GM18502 (cell line): Measurements from ENCODE around the gene SBNO1.
"Not testable (repeated sequence)": the region's sequence is repeated elsewhere in the genome, so short reads cannot be mapped to it uniquely, and the experiment has no call there.

Source experiments
- ATAC-seq: cut with Tn5 transposase; IDR thresholded peaks from one replicate; pipeline ENCODE4 v1.9.1; 2021; ENCODE audit warnings: mild to moderate bottlenecking; ENCODE audit not compliant: unreplicated experiment, poor library complexity

Gene SBNO1

DNA sequence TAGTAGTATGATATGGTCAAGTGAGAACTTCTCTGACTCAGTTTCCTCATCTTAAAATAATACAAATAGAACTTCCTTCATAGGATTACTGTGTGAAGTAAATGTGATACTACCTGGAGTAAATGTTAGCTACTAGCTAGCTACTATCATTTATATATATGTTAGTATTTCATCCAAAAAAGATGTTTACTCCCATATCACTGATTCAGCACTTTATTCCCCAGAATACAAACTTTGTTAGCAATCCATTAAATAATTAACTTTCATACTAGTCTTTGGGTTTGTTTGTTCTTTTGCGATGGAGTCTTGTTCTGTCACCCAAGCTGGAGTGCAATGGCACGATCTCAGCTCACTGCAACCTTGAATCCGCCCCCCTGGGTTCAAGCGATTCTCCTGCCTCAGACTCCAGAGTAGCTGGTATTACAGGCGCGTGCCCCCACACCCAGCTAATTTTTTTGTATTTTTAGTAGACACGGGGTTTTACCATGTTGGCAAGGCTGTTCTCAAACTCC, 8.4 kb downstream of the SBNO1 start:
- ATAC-seq: no peak

DNA sequence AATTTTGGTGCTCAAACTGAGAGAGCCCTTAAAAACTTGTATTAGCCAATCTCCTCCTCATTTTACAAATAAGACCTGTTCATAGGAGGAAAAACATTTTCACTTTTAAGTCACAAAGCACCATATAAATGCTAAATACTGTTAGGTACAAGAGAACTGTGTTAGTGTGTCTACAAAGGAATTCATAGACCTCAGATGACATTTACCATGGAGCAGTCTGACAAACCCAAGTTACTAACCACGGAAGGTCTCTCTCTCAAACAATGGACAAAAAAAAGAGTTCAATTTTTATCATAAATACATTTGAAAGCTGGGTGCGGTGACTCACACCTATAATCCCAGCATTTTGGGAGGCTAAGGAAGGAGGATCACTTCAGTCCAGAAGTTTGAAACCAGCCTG, 10.0 kb downstream of the SBNO1 start:
- no peak for ATAC-seq

DNA sequence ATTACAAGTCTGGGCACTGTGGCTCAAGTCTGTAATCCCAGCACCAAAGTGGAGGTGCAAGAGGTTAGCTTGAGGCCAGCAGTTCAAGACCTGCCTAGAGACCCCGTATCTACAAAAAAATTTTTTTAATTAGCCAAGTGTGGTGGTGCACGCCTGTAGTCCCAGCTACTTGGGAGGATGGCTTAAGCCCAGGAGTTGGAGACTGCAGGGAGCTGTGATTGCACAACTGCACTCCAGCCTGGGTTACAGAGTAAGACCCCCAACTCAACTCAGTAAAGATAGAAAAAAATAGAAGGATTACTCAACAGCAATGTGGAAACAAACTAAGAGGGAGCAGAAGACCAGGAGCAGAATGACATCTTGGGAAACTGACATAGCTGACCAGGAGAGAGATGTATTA, 13.3 kb downstream of the SBNO1 start:
- ATAC-seq: no peak

DNA sequence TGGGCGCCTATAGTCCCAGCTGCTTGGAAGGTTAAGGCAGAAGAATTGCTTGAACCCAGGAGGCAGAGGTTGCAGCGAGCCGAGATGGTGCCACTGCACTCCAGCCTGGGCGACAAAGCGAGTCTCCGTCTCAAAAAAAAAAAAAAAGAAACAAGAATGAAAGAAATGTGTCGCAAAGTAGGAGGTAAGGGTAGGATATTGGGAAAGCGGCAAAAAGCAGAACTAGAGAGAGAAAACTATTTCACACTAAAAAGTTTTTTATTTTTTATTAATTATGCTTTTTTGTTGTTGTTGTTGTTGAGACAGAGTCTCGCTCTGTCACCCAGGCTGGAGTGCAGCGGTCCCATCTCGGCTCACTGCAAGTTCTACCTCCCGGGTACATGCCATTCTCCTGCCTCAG, 17.7 kb downstream of the SBNO1 start:
- ATAC-seq: no peak

DNA sequence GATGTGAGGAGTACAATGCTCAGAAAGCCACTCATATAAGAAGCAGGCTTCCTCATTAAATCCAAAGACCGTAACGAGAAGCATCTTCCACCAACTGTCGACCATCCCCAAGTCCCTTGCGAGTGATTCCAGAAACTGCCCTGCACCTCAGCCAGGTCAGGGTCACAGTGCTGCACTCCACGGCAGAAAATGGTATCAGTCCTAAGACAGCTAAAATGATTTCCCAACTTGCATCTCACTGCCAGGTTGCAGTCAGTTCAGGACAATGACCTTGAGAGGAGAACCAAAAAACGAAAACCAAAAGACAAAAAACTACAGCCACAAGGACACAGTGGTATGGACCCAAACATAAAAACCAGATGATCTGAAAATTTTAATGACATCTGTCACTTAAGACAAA, 20.6 kb downstream of the SBNO1 start:
- ATAC-seq: no peak

DNA sequence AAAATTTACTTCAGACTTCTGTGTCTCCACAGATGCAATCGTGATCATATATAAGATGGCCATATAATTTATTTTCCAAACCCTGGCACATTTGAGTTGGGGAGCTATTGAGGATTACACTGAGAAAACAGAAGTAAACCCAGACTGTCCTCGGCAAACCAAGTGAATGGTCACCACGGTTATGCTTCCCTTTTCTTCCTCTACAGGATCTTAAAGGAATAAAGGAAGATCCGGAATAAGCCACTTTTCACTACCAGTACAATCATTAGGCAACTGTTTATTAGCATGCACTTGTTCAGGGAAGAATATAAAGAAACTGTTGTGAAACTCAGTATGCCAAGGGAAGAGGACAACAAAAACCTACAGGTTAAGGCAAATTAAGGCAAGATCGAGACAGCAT, 27.6 kb downstream of the SBNO1 start:
- no peak for ATAC-seq

DNA sequence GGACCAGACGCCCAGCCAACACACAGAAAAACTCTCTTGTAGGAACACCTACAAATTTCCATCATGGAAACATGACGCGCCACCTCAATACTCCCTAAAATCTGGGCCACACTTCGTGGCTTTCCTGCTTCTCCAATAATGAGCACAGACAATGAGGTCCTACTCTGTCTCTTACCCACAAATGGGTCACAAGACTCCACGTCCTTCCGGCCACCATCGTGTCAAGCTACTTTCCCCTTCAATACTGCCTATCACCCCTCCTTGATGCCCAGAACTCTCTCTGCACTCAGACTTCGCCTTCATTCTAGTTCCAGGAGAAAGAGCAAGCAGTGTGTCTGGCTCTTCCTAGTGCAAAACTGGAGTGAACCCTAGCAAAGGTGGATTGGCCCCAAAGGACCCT, 28.1 kb downstream of the SBNO1 start:
- ATAC-seq: no peak

DNA sequence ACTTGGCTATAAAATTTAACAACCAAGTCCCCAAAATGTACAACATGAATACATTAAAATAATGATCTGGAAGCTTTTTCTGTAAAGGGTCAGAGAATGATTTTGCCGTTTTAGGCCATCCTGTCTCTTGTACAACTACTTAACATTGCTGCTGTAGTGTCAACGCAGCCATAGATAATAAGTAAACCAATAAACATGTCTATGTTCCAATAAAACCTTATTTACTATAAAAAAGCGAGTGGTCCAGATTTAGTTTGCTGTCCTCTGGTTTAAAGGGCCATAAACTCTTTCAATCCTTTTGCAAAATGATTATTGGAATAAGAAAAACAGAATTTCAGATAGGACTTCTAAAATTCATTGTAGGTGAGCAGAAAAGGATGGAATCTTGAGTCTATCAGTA, 29.2 kb downstream of the SBNO1 start:
- no peak for ATAC-seq

DNA sequence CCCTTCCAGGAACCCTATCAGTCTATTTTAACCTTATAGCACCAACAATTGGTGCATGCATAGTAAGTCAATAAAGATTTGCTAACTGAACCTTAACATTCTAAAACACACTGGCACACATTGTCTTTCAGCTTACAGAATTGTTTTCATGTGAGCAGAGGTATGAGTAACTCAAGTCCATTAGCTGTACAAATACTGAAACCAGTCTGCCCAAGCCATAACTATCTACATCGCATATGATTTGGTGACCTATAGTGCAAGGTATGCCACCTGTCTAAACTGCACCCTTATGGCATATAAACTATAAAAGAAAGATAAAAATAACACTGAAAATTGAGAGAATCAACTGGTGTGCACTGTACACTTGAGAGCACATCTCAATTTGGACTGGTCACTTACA, 34.8 kb downstream of the SBNO1 start:
- no peak for ATAC-seq

DNA sequence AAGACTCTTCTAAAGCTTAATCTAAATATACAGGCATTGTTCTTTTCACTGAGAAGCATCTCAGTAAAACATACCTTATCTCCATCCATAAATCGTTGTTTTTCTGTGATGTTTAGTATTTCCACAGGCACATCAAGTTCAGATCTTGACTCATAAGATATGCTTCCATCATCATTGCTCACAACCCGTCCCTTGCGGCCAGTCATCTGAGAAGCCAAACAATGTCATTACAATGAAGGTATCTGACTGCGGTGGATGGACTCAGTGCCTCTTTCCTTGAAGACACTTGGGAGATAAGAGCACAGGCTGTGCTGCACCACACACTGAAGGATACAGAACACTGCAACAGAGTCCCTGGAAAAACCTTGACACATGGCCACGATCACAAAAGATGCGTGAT, 44.8 kb downstream of the SBNO1 start:
- ATAC-seq: no peak

DNA sequence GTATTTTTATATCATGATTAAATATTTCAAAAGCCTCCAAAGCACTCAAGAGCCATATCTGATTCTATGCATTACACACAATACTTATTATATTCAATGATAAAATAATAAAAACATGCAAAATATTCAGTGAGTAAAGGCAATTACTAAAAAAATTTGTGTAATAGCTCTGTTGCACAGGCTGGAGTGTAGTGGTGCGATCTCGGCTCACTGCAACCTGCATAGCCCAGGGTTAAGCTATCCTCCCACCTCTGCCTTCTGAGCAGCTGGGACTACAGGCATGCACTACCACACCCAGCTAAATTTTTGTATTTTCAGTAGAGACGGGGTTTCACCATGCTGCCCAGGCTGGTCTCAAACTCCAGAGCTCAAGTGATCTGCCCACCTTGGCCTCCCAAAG, 45.4 kb downstream of the SBNO1 start:
- no peak for ATAC-seq

DNA sequence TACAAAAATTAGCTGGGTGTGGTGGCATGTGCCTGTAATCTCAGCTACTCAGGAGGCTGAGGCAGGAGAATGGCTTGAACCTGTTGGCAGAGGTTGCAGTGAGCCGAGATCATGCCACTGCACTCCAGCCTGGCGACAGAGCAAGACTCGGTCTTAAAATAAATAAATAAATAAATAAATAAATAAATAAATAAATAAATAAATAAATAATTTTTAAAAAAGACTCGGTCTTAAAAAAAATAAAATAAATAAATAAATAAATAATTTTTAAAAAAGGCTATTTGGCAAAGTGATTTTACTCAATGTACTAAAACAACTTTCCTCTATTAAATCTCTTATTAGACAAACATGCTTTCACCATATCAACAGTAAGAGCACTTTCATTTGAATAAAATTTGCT, 51.6 kb downstream of the SBNO1 start:
- ATAC-seq: not testable (repeated sequence)

DNA sequence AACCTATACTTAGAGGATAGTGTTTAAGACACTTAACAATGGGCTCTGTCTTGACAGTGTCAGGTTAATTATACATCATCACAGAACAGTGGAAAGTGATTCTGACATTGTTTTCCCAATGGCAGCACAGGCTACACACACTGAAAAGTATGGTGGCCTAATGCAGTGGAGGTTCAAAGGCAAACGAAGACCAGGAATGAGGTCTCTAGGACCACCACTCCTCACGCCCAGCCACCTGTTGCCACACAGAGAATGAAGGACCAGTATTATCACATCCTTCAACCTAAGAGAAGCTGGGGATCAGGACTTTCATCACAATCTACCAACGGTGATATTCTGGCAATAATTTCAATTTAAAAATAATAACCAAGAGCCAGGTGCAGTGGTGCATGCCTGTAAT, 58.4 kb downstream of the SBNO1 start:
- no peak for ATAC-seq

DNA sequence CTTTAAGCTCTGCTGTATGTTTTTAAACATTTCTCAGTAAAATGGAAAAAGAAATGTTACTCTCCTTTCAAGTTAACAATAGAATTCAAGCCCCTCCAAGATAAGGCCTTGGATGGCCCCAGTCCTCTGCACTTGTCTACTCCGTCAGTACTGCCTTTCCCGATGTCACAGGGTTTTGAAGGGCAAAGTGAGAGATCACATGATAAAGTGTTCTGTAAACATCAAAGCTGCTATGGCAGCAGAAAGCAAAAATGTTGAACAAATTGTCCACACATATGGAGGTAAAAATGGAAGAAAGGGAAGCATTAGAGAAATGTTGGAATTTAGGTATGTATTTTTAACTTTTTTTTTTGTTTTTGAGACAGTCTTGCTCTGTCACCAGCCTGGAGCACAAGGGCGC, 59.5 kb downstream of the SBNO1 start:
- no peak for ATAC-seq

DNA sequence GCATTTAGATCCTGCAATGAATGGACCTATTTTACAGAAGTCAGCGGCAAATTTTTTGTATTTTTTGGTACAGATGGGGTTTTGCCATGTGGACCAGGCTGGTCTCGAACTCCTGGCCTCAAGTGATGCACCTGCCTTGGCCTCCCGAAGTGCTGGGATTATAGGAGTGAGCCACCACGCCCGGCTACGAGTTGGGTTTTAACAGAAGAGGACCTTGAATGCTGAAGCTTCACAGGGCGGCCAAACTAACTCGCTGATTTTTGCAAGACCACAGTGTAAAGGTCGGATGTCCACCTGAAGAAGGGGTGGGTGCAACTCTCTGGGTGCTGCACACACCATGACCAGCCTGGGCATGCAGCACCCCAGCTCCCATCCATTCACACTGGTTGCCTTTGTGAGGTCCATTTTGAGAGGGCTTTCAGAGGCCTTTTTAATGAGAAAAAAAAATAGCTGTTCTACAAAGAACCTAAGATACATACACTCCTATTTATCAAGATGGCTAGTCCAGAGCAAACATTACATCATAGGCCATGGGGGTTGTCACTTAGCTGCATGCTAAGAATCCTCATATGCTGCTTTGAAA, 71.4 kb downstream of the SBNO1 start:
- ATAC-seq: no peak

DNA sequence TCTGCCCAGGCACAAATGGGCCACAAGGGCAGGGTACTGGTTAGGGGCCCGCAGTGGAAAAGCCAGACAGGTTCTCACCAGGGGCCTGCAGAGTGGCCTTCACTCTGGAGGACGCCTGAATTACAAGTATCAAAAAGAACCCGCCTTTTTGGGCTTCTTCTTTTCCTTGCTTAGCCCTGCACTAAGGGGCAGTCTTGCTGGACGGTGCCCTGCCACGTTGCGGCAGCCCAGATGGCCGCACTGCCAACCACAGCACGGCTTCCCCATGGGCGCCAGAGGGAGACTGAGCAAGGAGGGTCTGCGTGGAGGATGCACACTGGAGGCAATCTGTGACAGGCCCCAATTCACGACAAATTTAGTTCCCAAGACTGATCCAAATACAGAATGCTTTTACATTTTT, 74.7 kb downstream of the SBNO1 start:
- no peak for ATAC-seq

DNA sequence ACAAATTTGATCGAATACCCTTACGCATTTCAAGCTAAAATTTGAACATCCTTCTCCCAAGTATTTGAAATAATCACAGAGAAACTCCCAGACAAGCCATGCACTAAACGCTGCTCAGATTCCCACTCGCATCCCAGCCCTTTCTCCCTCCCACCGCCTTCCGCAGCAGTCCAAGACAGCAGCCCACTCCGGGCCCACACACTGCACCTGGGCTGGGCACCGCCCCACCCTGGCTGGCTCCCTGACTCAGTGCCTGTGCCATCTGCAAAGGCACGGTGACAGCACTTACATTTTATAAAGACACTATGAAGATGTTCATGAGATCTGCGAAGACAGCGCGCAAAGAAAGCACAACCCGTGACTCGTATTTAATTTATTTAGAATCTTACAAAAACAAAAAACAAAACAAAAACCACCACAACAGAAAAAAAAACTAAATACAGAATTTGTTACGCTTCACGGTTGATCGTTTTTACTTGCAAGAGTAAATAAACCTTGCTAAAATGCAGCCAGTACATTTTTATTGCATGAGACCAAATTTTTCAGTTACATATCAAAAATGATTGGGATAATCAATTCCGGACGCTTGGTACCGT, 75.8 kb downstream of the SBNO1 start:
- no peak for ATAC-seq

DNA sequence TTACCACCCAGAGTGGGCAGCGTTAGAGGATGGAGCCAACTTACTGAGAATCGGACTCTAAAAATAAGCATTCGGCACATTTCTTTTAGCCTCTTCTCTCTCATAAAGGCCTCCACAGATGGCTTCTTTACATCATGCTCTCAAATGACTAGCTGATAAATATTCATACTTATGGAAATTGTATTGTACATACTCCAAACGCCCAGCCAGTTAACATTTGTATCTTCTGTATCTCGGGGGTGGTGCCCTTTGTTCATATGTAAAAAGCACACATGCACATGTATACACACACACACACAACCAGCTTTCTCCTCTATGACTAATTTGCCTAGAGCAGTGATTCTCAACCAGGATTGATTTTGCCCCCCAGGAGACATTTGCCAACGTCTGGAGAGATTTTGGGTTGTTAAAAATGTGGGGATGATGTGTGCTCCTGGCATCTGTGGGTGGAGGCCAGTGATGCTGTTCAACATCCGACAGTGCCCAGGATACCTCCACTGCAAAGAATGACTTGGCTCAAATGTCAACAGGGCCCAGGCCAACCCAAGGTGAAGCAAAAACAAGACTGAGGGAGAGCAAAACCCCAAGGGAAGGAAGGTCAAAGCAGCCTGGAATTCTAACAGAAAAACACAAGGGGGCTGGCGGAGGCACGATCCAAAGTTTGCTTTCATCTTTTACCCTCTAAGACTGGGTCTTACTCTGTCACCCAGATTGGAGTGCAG, 77.8 kb downstream of the SBNO1 start:
- no peak for ATAC-seq

DNA sequence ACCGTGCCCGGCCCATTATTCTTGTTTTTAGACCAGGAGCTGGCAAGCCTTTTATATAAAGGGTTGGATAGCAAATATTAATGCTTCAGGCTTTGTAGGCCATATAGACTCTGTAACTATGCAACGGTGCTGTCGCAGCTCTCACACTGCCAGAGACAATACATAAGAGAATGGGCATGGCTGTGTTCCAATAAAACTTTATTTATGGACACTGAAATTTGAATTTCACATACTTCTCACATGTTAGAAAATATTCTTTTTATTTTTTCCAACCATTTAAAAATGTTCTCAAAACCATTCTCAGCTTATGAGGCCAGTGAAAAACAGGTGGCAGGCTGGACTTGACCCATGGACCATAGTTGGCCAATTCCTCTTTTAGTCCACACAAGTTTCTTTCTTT, 80.0 kb downstream of the SBNO1 start:
- no peak for ATAC-seq

DNA sequence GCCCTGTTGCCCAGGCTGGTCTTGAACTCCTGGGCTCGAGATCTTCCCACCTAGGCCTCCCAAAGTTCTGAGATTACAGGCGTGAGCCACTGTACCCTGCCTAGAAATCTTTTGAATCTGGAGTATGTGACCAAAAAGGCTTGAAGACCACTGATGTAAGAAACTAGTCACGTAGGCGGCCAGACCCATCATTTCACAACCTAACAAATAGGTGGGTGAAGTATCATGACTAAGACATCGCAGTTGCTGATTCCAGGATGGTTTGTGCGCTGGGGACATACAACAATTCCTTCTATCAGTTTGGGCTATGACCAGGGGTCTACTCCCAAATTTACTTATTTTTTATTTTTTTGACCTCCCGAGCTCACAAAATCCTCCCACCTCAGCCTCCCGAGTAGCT, 81.2 kb downstream of the SBNO1 start:
- ATAC-seq: no peak

DNA sequence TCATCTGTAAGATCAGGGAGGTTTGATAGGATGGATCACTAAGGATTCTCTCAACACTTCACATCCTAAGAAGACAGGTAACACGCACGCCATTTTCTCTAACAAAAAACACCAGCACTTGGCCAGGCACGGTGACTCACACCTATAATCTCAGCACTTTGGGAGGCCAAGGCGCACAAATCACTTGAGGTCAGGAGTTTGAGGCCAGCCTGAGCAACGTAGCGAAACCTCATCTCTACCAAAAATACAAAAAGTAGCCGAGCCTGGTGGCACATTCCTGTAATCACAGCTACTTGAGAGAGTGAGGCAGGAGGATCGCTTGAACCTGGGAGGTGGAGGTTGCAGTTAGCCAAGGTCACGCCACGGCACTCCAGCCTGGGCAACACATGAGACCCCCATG, 82.5 kb downstream of the SBNO1 start:
- no peak for ATAC-seq

DNA sequence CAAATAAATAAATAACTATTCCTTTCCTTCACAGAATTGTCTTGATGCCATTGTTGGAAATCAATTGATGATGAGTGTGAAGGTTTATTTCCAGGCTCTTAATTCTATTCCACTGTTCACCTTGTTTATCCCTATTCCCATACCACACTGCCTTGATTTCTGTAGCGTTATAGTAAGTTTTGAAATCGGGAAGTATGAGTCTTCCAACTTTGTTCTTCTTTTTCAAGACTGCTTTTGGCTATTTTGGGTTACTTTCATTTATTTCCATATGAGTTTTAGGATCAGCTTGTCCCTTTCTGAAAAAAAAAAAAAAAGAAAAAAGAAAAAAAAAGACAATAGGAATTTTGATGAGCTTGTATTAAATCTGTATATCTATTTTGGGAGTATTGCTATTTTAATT, 83.7 kb downstream of the SBNO1 start:
- ATAC-seq: no peak
